Psoas muscle (tissue), 8 donors: Measurements from ENCODE around the gene CDC42BPB. TPM values are rescaled to one million over a fixed set of nuclear protein-coding genes. Genes with fewer than 3 reads are reported as not detected.

Source experiments
- ATAC-seq, 4 donors: fragments of 200-7000 bp; cut with Tn5 transposase; one replicate each; pipeline ENCODE4 v1.9.1; 2020; ENCODE audit warnings: moderate library complexity in 3 of 4, mild to moderate bottlenecking in 2 of 4
- DNase-seq, 2 donors: peaks; one replicate each; pipeline ENCODE4 v3.0.0-alpha.2; 2020
- H3K27ac ChIP-seq: fragments of 200-600 bp; one replicate; pipeline ENCODE4 v1.8.0; 2022
- H3K27me3 ChIP-seq, 3 donors: fragments of 200-600 bp in 1 of 3; one replicate each; pipeline versions ENCODE4 v1.6.1 to v1.8.0; 2013 to 2022; ENCODE audit warnings: low read length in 2 of 3, mild to moderate bottlenecking in 2 of 3, moderate library complexity in 1 of 3; ENCODE audit not compliant: insufficient read depth in 3 of 3
- H3K36me3 ChIP-seq, 2 donors: fragments of 200-600 bp in 1 of 2; one replicate each; pipeline versions ENCODE4 v1.6.1 to v1.8.0; 2013 to 2022; ENCODE audit warnings: low read depth in 1 of 2, mild to moderate bottlenecking in 1 of 2, moderate library complexity in 1 of 2; ENCODE audit not compliant: insufficient read depth in 1 of 2
- H3K4me1 ChIP-seq: fragments of 200-600 bp; one replicate; pipeline ENCODE4 v1.8.0; 2022
- H3K4me3 ChIP-seq: fragments of 200-600 bp; one replicate; pipeline ENCODE4 v1.8.0; 2022; ENCODE audit warnings: mild to moderate bottlenecking
- H3K9me3 ChIP-seq: fragments of 200-600 bp; one replicate; pipeline ENCODE4 v1.8.0; 2022
- CTCF ChIP-seq: fragments of 200-600 bp; IDR thresholded peaks from one replicate; pipeline ENCODE4 v1.8.0; 2022; ENCODE audit warnings: antibody characterized with exemption
- WGBS, 3 donors: extraction: QIAGEN DNeasy Blood & Tissue Kit; methylation state at CpG; one replicate each; pipeline versions ENCODE4 v1.1.6 to v1.1.7; 2013; 5-methylcytosine and 5-hydroxymethylcytosine counted together
- intact Hi-C, 2 donors: fragments of 100-400 bp; cut with DNase I; formaldehyde crosslinking; loops; one replicate each; pipeline versions ENCODE4 v1.11.0 to v1.14.2; 2022
- polyA plus RNA-seq, 3 donors: library from polyadenylated mRNA; stranded (reverse); fragments of 200-250 nt; gene quantifications; one replicate each; pipeline ENCODE4 v1.2.3, GENCODE V29; 2013
- total RNA-seq, 4 donors: library from RNA; stranded (reverse); fragmentation: NEBNext Ultra II Directional in 2 of 4; extraction: Animal tissue kit (Norgen Biotek cat#: 25700) in 2 of 4; gene quantifications; one replicate each; pipeline versions ENCODE4 v1.2.1 to v1.2.4, GENCODE V29; 2021 to 2023
- donor health status: healthy with polysubstance abuse.
- donor health status: DM: no; HTN: no; CAD: no; lungs with moderate emphysema.
- donor health status: Bipolar disorder and iron deficiency.
- donor health status: healthy.
- donor health status: DM: yes; HTN: yes; CAD: no.
- donor health status: DM: no; HTN: no; CAD: no.
- donor health status: DM: no; HTN: no; CAD: no.
- donor health status: DM: yes; HTN: yes; CAD: no.

The CDC42BPB gene
- total and polyA plus RNA-seq, 7 donors = 20.2 to 57.4 (median 40.0) TPM

GRCh38 chr14:103090481-103091020 is 33.2 kb upstream of the CDC42BPB start:
- no peak overlapping the region for H3K27ac ChIP-seq
- 79 to 84% (median 82%) methylated on average over 12 of the region's 12 CpGs for WGBS, 3 donors
- H3K9me3 ChIP-seq = no peaks in the 10 kb centered on the region
- no peak for ATAC-seq
- no peaks in the 10 kb centered on the region for H3K4me1 ChIP-seq
- intact Hi-C loops = loop anchor here in 1 of 2 donors (5.0 kb wide), 1 partner anchor 137 kb away; no protein-coding TSS in a partner anchor
- no peak for TF ChIP-seq CTCF
- DNase-seq = peak in 1 of 2 donors; percentile 12
- no peak overlapping the region for H3K4me3 ChIP-seq
- peaks cover 0 to 12% (median 3%) of the 10 kb centered on the region in 3 donors for H3K27me3 ChIP-seq
- H3K36me3 ChIP-seq = no peaks in the 10 kb centered on the region

- Histone ChIP-seq H3K4me3 (no peak overlapping the region), H3K27ac (no peak overlapping the region), H3K36me3 (no peaks in the 10 kb centered on the region), H3K27me3 (peaks cover 0 to 21% (median 6%) of the 10 kb centered on the region in 3 donors), H3K9me3 (no peaks in the 10 kb centered on the region), H3K4me1 (no peaks in the 10 kb centered on the region)
- no peak for TF ChIP-seq CTCF
- ATAC-seq (no peak), DNase-seq (peak in 1 of 2 donors; percentile 8)
- intact Hi-C loops = loop anchor here in 1 of 2 donors (5.0 kb wide), 1 partner anchor 138 kb away; no protein-coding TSS in a partner anchor
- 87 to 90% (median 90%) methylated on average over 25 to 28 of the region's 28 CpGs for WGBS, 3 donors
Measured at GRCh38 chr14:103089386-103090335, 32.3 kb upstream of the CDC42BPB start.

GRCh38 chr14:103088921-103089320 is 31.6 kb upstream of the CDC42BPB start:
- peaks cover 0 to 29% (median 7%) of the 10 kb centered on the region in 3 donors for H3K27me3 ChIP-seq
- H3K36me3 ChIP-seq = no peaks in the 10 kb centered on the region
- 93 to 95% (median 95%) methylated on average over 6 of the region's 6 CpGs for WGBS, 3 donors
- H3K27ac ChIP-seq = no peak overlapping the region
- no peak overlapping the region for H3K4me3 ChIP-seq
- intact Hi-C loops = no loop called here
- H3K9me3 ChIP-seq = no peaks in the 10 kb centered on the region
- H3K4me1 ChIP-seq = no peaks in the 10 kb centered on the region
- no peak for TF ChIP-seq CTCF
- ATAC-seq = no peak
- DNase-seq = peak in 1 of 2 donors; percentile 13

- Histone ChIP-seq H3K27ac (no peak overlapping the region), H3K4me1 (no peaks in the 10 kb centered on the region), H3K36me3 (no peaks in the 10 kb centered on the region), H3K27me3 (peaks cover 0 to 36% (median 9%) of the 10 kb centered on the region in 3 donors), H3K9me3 (no peaks in the 10 kb centered on the region), H3K4me3 (no peak overlapping the region)
- DNase-seq (peak in 1 of 2 donors; percentile 45), ATAC-seq (no peak)
- TF ChIP-seq CTCF = no peak
- intact Hi-C loops = no loop called here
- WGBS, 3 donors = 68 to 76% (median 75%) methylated on average over 11 to 13 of the region's 13 CpGs
Measured at GRCh38 chr14:103087343-103087835, 30.0 kb upstream of the CDC42BPB start.
